Amniotic epithelial cell (primary cell): ENCODE data around the gene ATP2A1.
"Not testable (repeated sequence)": the region's sequence is repeated elsewhere in the genome, so short reads cannot be mapped to it uniquely, and the experiment has no call there.

Source experiments
- DNase-seq: peaks from one replicate; pipeline ENCODE4 v3.0.0-alpha.2; 2010; ENCODE audit warnings: low read depth

ATP2A1 gene

GRCh38 chr16:28859326-28859725, 19.0 kb upstream of the ATP2A1 start:
- no peak for DNase-seq

DNA sequence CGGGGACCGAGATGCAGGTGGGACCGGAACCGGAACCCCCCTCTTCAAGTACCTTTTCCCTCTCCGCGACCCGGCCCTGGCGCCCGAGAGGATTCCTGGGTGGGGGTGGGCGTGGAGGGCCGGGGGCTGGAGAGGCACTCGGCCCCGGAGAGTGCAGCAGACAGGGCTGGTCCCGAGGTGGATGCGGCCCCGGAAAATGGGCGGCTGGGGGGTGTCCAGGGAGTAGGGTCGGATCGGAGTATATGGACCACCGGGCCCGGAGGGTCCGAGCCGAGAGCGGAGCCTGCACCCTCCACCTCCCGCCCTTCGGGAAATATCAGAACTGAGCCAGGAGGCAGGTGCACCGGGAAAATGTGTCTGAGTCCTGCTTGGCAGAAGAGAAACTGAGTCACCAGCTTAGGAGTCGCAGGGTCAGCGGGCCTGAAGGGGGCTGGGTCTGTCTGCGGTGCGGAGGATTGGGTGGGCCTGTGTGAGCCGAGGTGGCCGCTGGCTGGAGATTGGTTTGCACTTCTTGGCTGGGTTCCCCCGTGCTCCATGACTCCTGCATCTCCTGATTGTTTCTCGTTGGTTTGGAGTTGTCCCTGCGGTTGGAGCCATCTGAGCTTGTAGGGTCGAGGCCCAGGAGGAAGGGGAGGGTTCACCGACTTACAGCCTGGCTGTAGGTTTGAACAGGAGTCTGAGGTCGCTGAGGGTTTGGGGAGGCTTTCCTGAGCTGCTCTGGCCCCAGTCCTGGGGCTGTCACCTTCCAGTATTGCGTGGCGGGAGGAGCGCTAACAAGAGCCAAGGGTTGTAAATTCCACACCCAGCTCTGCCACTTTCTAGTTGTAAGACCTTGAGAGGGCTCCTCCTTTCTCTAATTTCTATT, 14.1 kb upstream of the ATP2A1 start:
- peak; percentile 45 for DNase-seq

DNA sequence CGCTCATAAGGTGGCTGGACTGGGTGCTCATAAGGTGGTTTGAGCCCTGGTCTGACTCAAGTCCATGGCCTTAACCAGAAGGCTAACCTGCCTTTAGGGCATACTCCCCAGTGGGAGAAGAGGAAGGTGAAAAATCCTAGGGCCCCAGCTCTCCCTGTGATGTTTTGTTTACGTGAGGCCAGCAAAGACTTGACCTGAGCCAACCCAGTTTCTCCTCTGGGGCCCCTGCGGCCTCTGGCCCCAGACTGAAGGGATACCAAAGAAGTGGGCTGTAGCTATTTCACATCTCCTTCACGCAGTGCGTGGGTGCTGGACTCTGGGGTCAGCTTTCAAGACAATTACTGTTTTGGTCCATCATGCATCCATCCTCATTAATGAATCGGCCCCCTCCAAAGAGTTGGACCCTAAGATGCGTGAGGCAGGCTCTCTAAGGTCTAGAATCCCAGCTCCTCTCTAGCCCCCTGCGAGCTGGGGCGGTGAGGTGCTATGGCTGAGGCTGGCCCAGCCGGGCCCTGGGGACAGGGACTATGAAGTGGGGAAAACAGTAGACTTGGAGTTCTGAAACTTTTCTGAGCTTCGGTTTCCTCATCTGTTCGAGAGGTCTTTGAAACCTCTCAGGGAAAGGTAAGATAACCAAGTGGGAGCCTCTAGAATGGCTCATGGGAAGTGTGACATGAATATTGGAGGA, 13.1 kb upstream of the ATP2A1 start:
- no peak for DNase-seq

- no peak for DNase-seq
Observed at GRCh38 chr16:28865722-28866453, 12.4 kb upstream of the ATP2A1 start.

DNA sequence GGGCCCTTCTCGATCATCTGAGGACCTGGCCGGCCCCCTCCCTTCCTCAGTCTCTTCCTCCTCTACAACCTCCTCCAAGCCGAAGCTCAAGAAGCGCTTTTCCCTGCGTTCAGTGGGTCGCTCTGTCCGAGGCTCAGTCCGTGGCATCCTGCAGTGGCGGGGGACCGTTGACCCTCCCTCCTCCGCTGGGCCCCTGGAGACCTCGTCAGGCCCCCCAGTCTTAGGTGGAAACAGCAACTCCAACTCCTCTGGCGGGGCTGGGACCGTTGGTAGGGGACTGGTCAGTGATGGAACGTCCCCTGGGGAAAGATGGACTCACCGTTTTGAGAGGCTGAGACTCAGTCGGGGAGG, 11.9 kb upstream of the ATP2A1 start:
- no peak for DNase-seq

DNA sequence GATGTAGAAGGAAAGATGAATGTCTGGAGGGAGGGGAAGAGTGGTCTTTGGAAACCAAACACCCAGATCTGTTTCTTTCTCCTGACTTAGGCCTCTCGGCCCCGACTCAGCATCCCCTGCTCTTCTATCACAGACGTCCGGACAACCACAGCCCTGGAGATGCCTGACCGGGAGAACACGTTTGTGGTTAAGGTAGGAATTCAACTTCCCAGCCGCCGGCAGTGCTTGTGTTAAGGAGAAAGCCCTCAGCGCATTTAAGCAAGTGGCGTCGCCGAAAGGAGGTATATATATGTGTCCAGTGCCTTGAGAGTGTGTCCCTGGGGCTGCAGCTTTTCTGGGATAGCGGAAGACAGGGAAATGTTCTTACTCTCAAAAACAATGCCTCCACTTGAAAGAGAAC, 11.0 kb upstream of the ATP2A1 start:
- DNase-seq, result no peak

- DNase-seq, result not testable (repeated sequence)
Observed at GRCh38 chr16:28867646-28868045, 10.6 kb upstream of the ATP2A1 start.

- DNase-seq, result no peak
Observed at GRCh38 chr16:28869201-28869600, 9.1 kb upstream of the ATP2A1 start.

DNA sequence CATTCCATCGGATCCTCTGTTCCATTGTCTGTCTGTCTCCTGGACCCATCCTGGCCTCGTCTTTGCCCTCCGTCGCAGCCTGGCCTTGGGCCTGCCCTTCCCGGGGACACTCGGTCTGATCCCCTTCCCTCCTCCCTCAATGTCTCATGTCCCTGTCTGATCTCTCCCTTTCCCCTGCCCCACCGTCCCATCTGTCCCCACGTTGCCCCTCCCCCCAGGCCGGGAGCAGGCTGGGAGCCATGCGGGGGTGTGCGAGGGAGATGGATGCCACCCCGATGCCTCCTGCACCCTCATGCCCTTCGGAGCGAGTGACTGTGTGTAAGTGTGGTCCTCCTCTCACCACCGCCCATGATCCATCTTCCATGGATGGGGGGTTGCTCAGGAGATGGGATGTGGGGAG, 5.3 kb upstream of the ATP2A1 start:
- no peak for DNase-seq

- no peak for DNase-seq
Observed at GRCh38 chr16:28873543-28874201, 4.6 kb upstream of the ATP2A1 start.

DNA sequence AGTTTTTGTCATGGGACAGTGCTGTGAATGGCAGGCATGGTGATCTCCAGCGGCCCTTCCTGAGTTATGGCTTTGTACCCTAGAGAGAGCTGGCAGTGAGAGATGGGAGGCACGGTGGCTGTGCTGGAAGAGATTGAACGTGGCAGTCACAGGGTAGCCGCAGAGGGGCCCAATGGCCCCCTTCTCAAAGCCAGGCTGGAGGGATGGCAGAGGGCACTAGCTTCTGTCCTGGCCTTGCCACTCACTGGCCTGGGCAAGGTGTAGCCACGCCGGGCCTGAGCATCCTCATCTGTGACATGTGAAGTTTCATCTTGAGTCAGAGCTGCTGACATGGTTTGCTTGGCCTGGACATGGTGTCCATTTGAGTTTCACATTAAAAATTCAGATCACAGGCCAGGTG, 3.9 kb upstream of the ATP2A1 start:
- no peak for DNase-seq

- no peak for DNase-seq
Observed at GRCh38 chr16:28875134-28876018, 2.9 kb upstream of the ATP2A1 start.

- DNase-seq, result peak; percentile 11
Observed at GRCh38 chr16:28876019-28876659, 2.1 kb upstream of the ATP2A1 start.

DNA sequence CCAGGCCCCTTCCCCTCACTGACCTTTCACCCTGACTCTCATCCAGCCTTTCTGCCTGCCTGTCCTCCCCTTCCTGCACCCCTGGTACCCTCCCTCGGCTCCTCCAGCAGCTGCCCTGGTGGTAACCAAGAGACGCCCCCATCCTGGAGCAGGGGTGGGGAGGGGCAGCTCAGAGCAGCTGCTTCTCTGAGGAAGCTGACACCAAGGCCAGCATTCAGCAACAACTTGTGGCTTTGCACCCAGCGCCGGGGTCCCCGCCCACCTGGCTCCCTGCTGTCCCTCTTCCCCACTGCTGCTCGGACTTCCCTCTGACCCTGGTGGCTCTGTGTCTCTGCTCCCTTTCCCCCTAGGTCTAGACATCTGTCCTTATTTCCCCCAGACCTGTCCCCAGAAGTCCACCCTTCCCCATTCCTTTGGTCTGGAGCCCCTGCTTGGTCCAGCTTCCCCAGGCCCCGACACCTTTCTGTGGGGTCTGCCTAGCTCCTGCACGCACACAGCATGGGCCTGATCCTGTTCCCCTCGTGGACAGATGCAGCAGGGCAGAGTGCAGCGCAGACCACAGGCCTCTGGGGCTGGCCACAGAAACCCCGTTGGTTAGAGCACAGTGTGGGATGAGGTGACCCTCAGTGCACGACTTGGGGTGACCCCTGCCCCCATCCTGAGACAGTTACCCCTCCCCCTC, 1.2 kb upstream of the ATP2A1 start:
- no peak for DNase-seq

DNA sequence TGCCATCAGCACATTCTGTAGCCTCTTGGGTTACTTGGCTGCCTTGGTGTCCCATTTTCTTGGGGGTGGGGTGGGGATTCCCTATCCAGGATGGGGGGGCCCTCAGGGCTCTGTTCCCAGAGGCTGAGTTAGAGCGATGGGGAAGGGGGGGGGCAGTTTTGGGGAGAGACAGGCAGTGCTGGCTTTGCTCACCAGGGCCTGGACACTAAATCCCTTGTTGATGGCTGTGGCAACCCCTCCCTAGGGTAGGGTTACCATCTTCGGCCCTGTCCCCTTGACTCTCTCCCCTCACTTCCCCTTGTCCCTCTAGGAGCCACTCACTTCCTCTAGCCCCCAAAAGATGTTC, 660 bp upstream of the ATP2A1 start:
- DNase-seq, result no peak

DNA sequence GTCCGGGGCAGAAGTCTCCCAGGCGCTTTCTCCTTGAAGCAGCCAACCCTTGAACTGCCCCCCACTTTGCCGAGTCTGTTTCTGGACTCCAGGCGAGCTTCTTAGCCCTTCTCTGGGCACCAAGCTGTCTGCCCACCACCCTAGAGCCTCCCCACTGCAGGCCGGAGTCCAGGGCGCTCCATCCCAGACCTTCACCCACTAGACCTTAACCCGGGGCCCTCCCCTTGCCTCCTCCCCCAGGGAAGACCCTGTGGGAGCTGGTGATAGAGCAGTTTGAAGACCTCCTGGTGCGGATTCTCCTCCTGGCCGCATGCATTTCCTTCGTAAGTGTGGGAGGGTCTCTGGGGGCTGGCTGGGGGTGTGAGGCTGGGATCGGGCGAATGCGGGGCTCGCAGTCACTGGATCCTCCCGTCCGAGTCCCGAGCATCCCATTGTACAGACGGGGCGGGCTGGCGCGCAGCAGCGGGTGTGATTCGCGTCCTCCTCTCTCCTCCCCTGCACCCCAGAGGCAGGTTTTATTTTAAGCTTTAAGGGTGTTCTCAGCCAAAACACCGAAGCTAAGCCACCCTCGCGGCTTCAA, 1.1 kb downstream of the ATP2A1 start:
- DNase-seq, result no peak

- peak; percentile 72 for DNase-seq
Observed at GRCh38 chr16:28879841-28880588, 1.7 kb downstream of the ATP2A1 start.

DNA sequence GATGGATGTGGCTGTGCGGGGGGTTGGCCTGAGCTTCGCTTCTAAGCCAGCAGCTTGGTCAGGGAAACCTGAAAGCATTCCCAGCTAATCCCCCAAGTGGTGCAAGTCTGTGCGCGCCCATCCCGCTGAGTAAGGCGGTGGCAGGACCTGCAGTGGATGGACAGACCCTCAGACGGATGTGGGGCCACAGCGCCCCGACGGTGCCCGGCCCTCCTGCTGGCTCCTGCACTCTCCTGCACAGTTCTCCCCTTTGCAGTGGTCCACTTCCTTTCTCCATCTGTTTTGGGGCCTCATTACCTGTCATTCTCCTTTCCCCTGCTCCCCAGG, 2.3 kb downstream of the ATP2A1 start:
- DNase-seq, result peak; percentile 20

DNA sequence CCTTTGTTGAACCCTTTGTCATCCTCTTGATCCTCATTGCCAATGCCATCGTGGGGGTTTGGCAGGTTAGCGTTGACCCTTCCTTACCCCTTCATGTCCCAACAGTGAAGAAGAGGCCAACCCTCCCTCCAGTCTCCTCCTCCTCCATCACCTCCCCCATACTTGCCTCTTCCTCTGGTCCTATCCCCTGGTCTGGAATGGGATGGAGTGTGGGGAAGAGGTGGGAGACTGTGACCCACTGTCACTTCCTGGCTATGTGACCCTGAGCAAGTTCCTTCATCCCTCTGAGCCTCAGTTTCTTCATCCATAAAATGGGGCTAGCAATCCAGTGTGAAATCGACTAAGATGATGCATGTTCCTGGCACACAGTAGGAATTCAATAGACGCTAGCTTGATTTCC, 2.7 kb downstream of the ATP2A1 start:
- no peak for DNase-seq
